HG02840 (cell line): ENCODE results near the gene PTCSC3.

Experiments used
- ATAC-seq: cut with Tn5 transposase; IDR thresholded peaks from one replicate; pipeline ENCODE4 v1.9.1; 2021; ENCODE audit warnings: mild to moderate bottlenecking, moderate library complexity, moderate number of reproducible peaks; ENCODE audit not compliant: unreplicated experiment, low FRiP score

Gene PTCSC3

DNA sequence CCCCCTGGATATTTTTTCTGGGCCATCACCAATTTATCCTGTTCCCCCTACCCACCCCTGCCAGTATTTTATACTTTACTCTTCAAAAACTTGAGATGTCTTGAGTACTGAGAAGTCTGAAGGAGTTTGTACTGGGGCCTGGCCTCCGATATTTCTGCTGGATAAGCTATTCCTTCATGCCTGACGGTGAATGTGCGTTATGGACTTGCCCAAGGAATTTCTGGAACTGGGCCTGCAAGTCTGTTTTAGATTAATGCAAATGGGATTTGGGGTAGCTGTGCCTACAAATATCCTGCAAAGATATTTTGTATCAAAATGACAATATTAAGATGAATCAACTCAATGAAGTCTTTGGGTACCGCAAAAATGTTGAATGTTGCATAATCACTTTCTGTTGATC lies at the start of gene PTCSC3:
TSS of gene PTCSC3 (minus strand) at position 199 of the 400 bp plus-strand sequence.
- no peak for ATAC-seq

DNA sequence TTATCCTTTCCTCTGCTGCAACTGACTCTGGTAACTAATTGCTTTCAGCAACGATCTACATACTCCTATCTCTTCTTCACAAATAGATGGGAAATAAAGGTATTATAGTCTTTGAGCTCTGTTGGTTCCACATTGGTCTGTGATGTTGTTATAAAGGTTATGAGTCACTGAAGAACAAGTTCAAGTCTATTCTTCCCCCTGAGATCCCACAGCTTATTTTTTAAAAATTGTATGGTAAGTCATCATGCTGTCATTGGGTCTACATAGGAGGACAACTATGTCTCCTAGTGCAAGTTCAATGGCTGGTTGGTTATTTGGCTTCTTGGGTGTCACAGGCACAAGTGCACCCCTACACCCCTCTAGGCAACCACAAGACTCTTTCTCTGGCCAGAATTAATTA lies 49.6 kb upstream of the PTCSC3 start:
- no peak for ATAC-seq

GRCh38 chr14:36224176-36224575 lies 47.7 kb upstream of the PTCSC3 start:
- ATAC-seq: no peak

- ATAC-seq: no peak
Observed at GRCh38 chr14:36223558-36223957, 47.0 kb upstream of the PTCSC3 start.

GRCh38 chr14:36222952-36223468 lies 46.5 kb upstream of the PTCSC3 start:
- ATAC-seq: no peak

DNA sequence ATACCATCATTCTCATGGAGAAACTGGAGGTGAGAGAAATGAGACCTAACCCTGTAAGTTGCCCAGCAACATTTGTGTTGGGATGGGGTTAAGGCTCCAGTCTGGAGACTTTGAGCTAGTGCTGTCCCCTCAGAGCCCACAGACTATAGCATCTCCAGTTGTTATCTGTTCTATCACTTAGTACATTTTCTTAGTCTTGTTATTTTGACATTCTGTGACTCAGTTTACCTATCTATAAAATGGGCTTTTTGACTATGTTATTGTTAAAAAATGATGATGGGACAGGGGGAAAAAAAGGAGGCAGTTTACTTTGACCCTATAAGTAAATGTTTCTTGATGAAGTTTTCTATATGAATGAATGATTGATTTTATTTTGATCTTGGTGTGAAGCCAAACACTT lies 45.8 kb upstream of the PTCSC3 start:
- no peak for ATAC-seq

DNA sequence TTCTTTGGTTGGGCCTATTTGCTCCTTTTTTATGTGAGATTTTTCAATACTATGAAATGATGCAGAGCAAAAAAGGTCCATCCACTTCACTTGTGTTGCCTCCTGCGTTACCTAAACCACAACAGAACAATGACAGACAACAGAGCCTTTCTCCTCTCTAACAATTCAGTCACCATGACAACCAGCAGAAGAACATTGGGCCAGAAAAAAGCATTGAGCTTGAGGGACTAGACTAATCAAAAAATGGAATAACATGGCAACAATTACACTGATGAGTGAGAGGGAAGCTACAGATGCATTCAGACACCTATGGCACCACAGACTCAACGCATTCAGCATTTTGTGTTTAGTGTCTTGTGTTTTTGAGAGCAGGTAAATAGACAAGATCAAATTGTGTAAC lies 44.6 kb upstream of the PTCSC3 start:
- no peak for ATAC-seq

- ATAC-seq: no peak
Observed at GRCh38 chr14:36217732-36218131, 41.2 kb upstream of the PTCSC3 start.

DNA sequence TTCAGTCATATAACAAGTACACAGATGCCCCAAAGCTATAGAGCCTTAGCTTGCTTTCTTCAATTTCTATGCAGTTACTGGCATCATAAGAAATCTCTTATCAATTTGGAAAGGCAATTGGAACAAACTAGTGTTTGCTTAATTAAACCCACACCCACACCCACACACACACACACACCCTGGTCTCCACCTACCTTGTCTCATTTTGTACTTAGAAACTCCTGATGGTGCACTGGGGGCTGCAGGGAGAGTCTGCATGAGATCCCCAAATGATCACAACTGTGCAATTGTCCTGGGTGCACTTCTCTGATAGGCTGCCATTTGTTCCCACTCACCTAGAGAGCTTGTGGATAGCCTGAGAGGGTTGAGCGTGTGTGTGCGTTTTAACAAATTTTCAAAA lies 40.5 kb upstream of the PTCSC3 start:
- no peak for ATAC-seq

DNA sequence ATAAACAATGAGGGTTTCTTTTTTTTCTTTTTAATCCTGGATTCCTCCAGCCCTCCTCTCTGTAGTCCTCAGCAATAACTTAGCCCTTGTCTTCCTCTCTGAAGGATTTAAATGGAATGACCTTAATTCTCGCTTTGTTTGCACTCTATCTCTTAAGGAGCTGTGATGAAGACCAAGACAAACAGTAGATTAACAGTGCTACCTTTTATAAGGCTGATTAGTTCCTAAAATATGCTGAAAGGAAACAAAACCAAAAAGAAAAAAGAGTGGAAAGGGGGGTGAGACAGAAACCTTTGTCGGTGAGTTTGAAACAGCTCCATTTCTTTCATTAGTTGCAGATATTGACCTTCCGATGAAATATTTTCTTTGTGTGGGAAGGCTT lies 38.7 kb upstream of the PTCSC3 start:
- ATAC-seq: no peak

GRCh38 chr14:36214476-36215216 lies 38.1 kb upstream of the PTCSC3 start:
- ATAC-seq: no peak

GRCh38 chr14:36212987-36213386 lies 36.5 kb upstream of the PTCSC3 start:
- ATAC-seq: no peak

DNA sequence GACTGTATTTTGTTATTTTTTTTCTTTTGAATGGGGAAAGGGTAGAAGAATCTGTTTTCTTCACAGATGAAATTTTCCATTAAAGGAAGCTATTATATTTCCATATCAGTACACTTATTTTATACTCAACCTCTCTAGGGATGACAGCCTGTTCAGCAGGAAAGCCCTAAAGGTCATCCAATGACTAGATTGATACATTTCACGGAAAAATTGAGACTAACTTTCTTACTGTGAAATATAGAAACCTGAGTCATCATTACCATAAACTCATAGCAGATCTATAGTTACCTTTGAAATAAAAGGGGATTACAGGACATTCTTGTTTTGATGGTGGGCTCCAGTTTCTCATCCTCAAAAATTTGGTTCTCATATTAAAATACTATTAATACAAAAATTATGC lies 36.1 kb upstream of the PTCSC3 start:
- no peak for ATAC-seq

GRCh38 chr14:36208690-36209278 lies 32.3 kb upstream of the PTCSC3 start:
- ATAC-seq: no peak

DNA sequence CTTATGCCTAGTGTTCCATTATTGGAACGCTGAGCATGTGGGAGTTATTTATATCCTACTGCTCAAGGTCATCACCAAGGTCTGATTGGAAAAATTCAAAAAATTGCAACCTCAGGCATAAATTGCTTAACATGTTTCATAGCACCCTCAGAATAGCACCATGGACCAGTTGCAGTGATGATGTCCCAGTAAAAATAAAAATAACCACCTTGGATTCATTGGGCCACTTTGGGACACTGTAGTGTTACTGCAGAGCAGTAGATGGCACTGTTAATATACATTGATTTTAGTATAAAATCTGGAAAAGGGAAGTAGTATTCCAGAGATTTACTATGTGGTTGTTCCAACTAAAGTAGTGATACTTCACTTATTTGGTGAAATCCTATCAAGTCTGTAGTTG lies 31.0 kb upstream of the PTCSC3 start:
- ATAC-seq: no peak

DNA sequence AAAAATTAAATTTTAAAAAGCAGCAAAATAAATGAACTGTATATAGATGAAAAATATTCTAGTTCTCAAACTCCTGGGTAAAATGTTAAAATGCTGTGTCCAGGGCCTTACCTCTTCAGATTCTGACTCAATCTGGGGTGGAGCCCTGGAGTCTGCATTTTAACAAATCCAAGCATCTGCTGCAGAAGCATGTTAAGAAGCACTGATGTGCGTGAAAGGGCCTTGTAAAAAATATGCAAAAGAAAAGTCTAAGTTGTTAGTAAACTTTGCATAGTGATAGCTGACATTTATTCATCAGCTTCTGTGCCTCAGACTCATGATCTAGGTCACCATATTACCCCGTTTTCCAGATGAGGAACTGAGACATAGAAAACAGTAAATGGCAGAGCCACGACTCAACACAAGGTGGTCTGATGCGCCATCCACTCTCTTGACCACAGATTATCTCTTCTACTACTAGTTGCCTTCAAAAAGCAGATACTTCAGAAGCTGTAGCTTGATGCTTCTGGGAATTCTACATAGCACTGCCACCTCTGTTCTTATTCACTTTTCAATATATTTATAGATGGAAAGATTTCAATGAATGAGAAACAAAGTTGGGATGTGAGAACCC lies 28.0 kb upstream of the PTCSC3 start:
- no peak for ATAC-seq

DNA sequence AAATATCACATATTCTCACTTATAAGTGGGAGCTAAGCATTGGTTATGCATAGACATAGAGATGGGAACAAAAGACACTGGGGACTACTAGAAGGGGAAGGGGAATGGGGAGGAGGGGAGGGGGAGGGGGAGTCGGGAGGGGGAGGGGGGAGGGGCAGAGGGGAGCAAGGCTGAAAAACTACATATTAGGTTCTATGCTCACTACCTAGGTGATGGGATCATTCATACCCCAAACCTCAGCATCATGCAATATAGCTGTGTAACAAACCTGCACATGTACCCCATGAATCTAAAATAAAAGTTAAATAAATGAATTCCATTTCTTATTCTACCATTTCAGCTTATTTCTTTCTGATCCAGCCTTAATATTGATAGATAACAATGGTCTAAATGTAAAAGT lies 21.9 kb upstream of the PTCSC3 start:
- ATAC-seq: no peak

- no peak for ATAC-seq
Observed at GRCh38 chr14:36194663-36195062, 18.1 kb upstream of the PTCSC3 start.

GRCh38 chr14:36192530-36192929 lies 16.0 kb upstream of the PTCSC3 start:
- no peak for ATAC-seq

- ATAC-seq: no peak
Observed at GRCh38 chr14:36183402-36183801, 6.9 kb upstream of the PTCSC3 start.

DNA sequence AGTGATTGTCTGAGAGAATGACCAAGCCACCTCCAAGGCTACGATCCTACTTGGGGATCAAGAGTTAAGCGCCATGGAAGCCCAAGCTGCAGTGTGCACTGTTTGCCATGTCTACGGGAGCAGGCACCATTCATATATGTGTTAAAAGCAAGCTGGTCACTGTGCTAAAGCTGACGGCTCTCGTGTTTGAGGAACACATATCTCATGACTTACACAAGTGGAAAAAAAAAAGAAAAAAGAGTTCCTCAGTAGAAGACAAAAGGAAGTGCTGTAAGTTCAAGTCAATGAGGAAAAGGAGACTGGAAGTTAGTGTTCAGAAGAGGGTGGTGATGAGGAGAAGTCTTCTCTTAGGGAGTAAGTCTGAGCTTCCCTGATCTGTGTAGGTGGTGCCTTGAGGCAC lies 4.9 kb upstream of the PTCSC3 start:
- ATAC-seq: no peak

DNA sequence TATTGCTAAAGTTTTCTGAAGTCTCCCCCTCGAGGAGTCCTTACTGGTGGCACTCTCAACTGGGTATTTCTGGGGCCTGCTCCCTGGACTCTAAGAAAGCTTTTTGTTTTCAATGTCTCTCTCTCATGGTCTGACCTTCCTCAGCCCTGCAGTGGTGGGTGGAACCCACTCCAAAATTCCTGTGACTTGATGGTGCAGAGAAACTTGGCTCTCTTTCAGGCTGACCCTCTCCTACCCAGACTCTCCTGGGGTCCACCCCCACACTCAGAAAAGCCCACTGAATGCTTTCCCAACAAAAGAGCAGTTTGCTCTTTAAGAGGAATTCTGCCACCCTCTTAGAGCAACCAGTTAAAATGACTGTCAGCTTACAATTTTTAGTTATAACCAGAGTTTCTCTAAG lies 967 bp upstream of the PTCSC3 start:
- no peak for ATAC-seq
